GM12878 (cell line): Measurements from ENCODE around the gene BAIAP2L1. TPM values are rescaled to one million over a fixed set of nuclear protein-coding genes. Genes with fewer than 3 reads are reported as not detected.

Experiments
- ATAC-seq: fragments of 200-7000 bp; cut with Tn5 transposase; 3 replicates; pipeline ENCODE4 v1.9.1; 2020; ENCODE audit warnings: mild to moderate bottlenecking, moderate library complexity
- BruUV-seq: library from RNA; stranded (reverse); fragments of 400-500 nt; replicated peaks from 2 replicates; lab custom pipeline; 2021; lab: Mats Ljungman, UMichigan
- CTCF ChIA-PET: fragments of 300-600 bp; sonication (Branson Sonifier 250); formaldehyde crosslinking; extraction: SDS; loops from one replicate; lab custom pipeline; 2021; ENCODE audit warnings: inconsistent platforms; lab: Yijun Ruan, JAX
- POLR2A ChIA-PET: fragments of 350-600 bp; formaldehyde crosslinking; extraction: SDS; loops from one replicate; lab custom pipeline; 2021; ENCODE audit warnings: inconsistent platforms; lab: Charles Lee
- RAD21 ChIA-PET: fragments of 300-600 bp; sonication (Branson Sonifier 250); formaldehyde crosslinking; loops from one replicate; lab custom pipeline; 2023; ENCODE audit warnings: antibody characterized with exemption; ENCODE audit not compliant: unreplicated experiment; lab: Charles Lee
- SMC1A ChIA-PET: fragments of 300-600 bp; sonication (Branson Sonifier 250); formaldehyde crosslinking; loops from one replicate; lab custom pipeline; 2023; ENCODE audit not compliant: unreplicated experiment, uncharacterized antibody; lab: Charles Lee
- DNase-seq: peaks from one replicate; pipeline ENCODE4 v3.0.0-alpha.2; 2011; ENCODE audit warnings: low read depth, low spot score
- FAIRE-seq: peaks from 3 replicates; lab custom pipeline; 2011; peaks lifted over from hg19 to GRCh38; lab: Jason Lieb, UNC
- H2AFZ ChIP-seq: 2 replicates; pipeline ENCODE4 v1.6.0; 2011; ENCODE audit warnings: low read depth, low read length, control low read depth; ENCODE audit not compliant: control insufficient read depth
- H3K27ac ChIP-seq: 2 replicates; pipeline ENCODE4 v1.5.1; 2011; ENCODE audit warnings: control low read depth; ENCODE audit not compliant: control insufficient read depth, insufficient read depth
- H3K27me3 ChIP-seq, 2 experiments: replicated peaks in 1 of 2; 2 replicates each; pipeline versions ENCODE4 v1.6.0 to v1.6.1; 2011; ENCODE audit warnings: low read length in 1 of 2; ENCODE audit not compliant: control insufficient read depth in 2 of 2, insufficient read depth in 2 of 2
- H3K36me3 ChIP-seq, 2 experiments: 2 replicates each; pipeline ENCODE4 v1.5.1; 2011; ENCODE audit warnings: low read length in 1 of 2; ENCODE audit not compliant: control insufficient read depth in 2 of 2, insufficient read depth in 2 of 2
- H3K4me1 ChIP-seq: 2 replicates; pipeline ENCODE4 v1.6.1; 2011; ENCODE audit warnings: mild to moderate bottlenecking, low read length, moderate library complexity, mixed read lengths; ENCODE audit not compliant: control insufficient read depth, insufficient read depth
- H3K4me2 ChIP-seq: 2 replicates; pipeline ENCODE4 v1.6.0; 2011; ENCODE audit warnings: control low read depth; ENCODE audit not compliant: control insufficient read depth, insufficient read depth
- H3K4me3 ChIP-seq: fragments of 200-600 bp; sonication (generic); 2 replicates; pipeline ENCODE4 v1.5.1; 2016
- H3K79me2 ChIP-seq: 2 replicates; pipeline ENCODE4 v1.6.0; 2011; ENCODE audit warnings: low read length; ENCODE audit not compliant: control insufficient read depth, insufficient read depth
- H3K9ac ChIP-seq: 2 replicates; pipeline ENCODE4 v1.8.0; 2011; ENCODE audit warnings: low read length, control low read depth, mixed read lengths; ENCODE audit not compliant: control insufficient read depth, insufficient read depth
- H3K9me3 ChIP-seq: replicated peaks from 3 replicates; pipeline ENCODE4 v1.5.1; 2011; ENCODE audit warnings: mild to moderate bottlenecking, low read length; ENCODE audit not compliant: control insufficient read depth, insufficient read depth
- H4K20me1 ChIP-seq: 2 replicates; pipeline ENCODE4 v1.6.0; 2011; ENCODE audit not compliant: control insufficient read depth, insufficient read depth
- HDAC2 ChIP-seq: fragments of 200-600 bp; sonication (generic); IDR thresholded peaks from 2 replicates; pipeline ENCODE4 v1.6.1; 2017
- SPI1 ChIP-seq: IDR thresholded peaks from 2 replicates; pipeline ENCODE4 v1.6.1; 2011; ENCODE audit warnings: low read depth, mild to moderate bottlenecking, low read length, moderate library complexity, borderline replicate concordance; ENCODE audit not compliant: insufficient read depth
- SRF ChIP-seq, 2 experiments: IDR thresholded peaks; 2 replicates each; pipeline ENCODE4 v1.6.1; 2011; ENCODE audit warnings: low read depth in 2 of 2, low read length in 2 of 2, mild to moderate bottlenecking in 1 of 2, moderate library complexity in 1 of 2
- WGBS: methylation state at CpG from one replicate; pipeline ENCODE4 v1.1.6; 2016; ENCODE audit warnings: low lambda C conversion rate; ENCODE audit not compliant: insufficient replicate concordance, insufficient coverage; ENCODE audit errors: missing lambda C conversion rate; 5-methylcytosine and 5-hydroxymethylcytosine counted together
- in situ Hi-C: fragments of 300-500 bp; cut with MboI; formaldehyde crosslinking; loops from 9 replicates; pipeline ENCODE4 v1.14.3; 2018; ENCODE audit warnings: mixed read lengths
- intact Hi-C: fragments of 100-400 bp; cut with micrococcal nuclease; formaldehyde crosslinking; loops from one replicate; pipeline ENCODE4 v1.14.2; 2022; ENCODE audit not compliant: unreplicated experiment
- polyA plus RNA-seq, 11 experiments: library from polyadenylated mRNA; depleted of rRNA in 4 of 11; unstranded in 6 of 11; stranded (reverse) in 5 of 11; fragments of >200 nt; fragmentation: Nextera tagmentation in 4 of 11; fragmentation: Illumina TruSeq in 1 of 11; extraction: Ambion mirVana in 4 of 11; extraction: Trizol in 1 of 11; gene quantifications; 1 replicate in 1 of 11; 2 replicates in 10 of 11; pipeline versions ENCODE4 v1.2.1 to v1.2.3, GENCODE V29; 2011 to 2016; ENCODE audit warnings: inconsistent platforms in 2 of 11, missing spikeins in 2 of 11, low read depth in 1 of 11
- total RNA-seq, 4 experiments: library from RNA; depleted of rRNA in 3 of 4; stranded (reverse); fragments of >200 nt in 3 of 4; fragmentation: Illumina TruSeq in 1 of 4; extraction: Trizol in 1 of 4; gene quantifications; 2 replicates each; pipeline versions ENCODE4 v1.2.1 to v1.2.3, GENCODE V29; 2013 to 2021

The BAIAP2L1 gene
- total and polyA plus RNA-seq, 10 of the 15 experiments (the other 5 are each of a cell fraction or from before 2014, with no cell fraction given): 8.9 to 60.2 (median 35.7) TPM

GRCh38 chr7:98254951-98255610, 145.8 kb downstream of the BAIAP2L1 start:
- CTCF ChIA-PET: no interaction called here
- intact Hi-C loops: no loop called here
- no peak for ATAC-seq
- H3K36me3 ChIP-seq: no peaks in the 10 kb centered on the region
- no peak for TF ChIP-seq SPI1
- TF ChIP-seq SRF (IDR thresholded peaks at IDR 0.05; ENCODE audit: low read depth in 2 of 2, low read length in 2 of 2): peak in 1 of 2 experiments; percentile 46; a peak in 1 of 4 replicates
- TF ChIP-seq, all 136 proteins: peak for 1
- Histone ChIP-seq H3K9me3 (no peaks in the 10 kb centered on the region), H2AFZ (no peak overlapping the region), H3K9ac (no peak overlapping the region), H4K20me1 (no peaks in the 10 kb centered on the region), H3K4me2 (no peak overlapping the region), H3K27ac (no peak overlapping the region), H3K4me1 (peaks cover 10% of the 10 kb centered on the region), H3K4me3 (no peak overlapping the region), H3K27me3 (no peaks in the 10 kb centered on the region), H3K79me2 (peaks cover 10% of the 10 kb centered on the region)
- ChIA-PET RAD21 (interaction anchor here (0.8 kb wide), 1 partner anchor 89 kb away, joined by 3 read pairs; no protein-coding TSS in a partner anchor), POLR2A (interaction anchor here (0.5 kb wide), 1 partner anchor 157 kb away, joined by 3 read pairs; no protein-coding TSS in a partner anchor), SMC1A (no interaction called here)
- WGBS: 61% methylated on average over 11 of the region's 11 CpGs
- FAIRE-seq: no peak
- in situ Hi-C loops: no loop called here
- DNase-seq: no peak
- TSS peak; percentile 33 for BruUV-seq

GRCh38 chr7:98254516-98254915, 146.4 kb downstream of the BAIAP2L1 start:
- ChIA-PET SMC1A (no interaction called here), POLR2A (interaction anchor here (0.5 to 0.9 kb wide), 3 partner anchors 53 to 158 kb away, joined by 3 to 6 read pairs (median 3); no protein-coding TSS in a partner anchor), RAD21 (interaction anchor here (0.8 kb wide), 1 partner anchor 88 kb away, joined by 3 read pairs; no protein-coding TSS in a partner anchor), CTCF (no interaction called here)
- no peaks in the 10 kb centered on the region for H3K9me3 ChIP-seq
- H3K9ac ChIP-seq: no peak overlapping the region
- in situ Hi-C loops (no loop called here), intact Hi-C loops (no loop called here)
- peaks cover 10% of the 10 kb centered on the region for H3K4me1 ChIP-seq
- H3K4me2 ChIP-seq: no peak overlapping the region
- DNase-seq (no peak), ATAC-seq (no peak), FAIRE-seq (no peak)
- H3K27me3 ChIP-seq: no peaks in the 10 kb centered on the region
- H3K4me3 ChIP-seq: no peak overlapping the region
- BruUV-seq: no TSS peak
- peaks cover 10% of the 10 kb centered on the region for H3K79me2 ChIP-seq
- 98% methylated on average over 4 of the region's 4 CpGs for WGBS
- H2AFZ ChIP-seq: no peak overlapping the region
- H4K20me1 ChIP-seq: no peaks in the 10 kb centered on the region
- H3K36me3 ChIP-seq: no peaks in the 10 kb centered on the region
- no peak for TF ChIP-seq HDAC2
- H3K27ac ChIP-seq: no peak overlapping the region
